ENCODE results near the gene ANGPT4. TPM values are rescaled to one million over a fixed set of nuclear protein-coding genes. Genes with fewer than 3 reads are reported as not detected.

ANGPT4 gene
- total and polyA plus RNA-seq, 12 donors: 0.05 to 0.44 (median 0.26) TPM; not detected in 8

GRCh38 chr20:845941-846893 is 69.9 kb downstream of the ANGPT4 start:
- WGBS, 2 donors: 66 to 69% methylated on average over 11 of the region's 11 CpGs
- no peak for TF ChIP-seq CTCF (IDR thresholded peaks at IDR 0.05)
- intact Hi-C loops (cut with DNase I): loop anchor here in 1 of 10 donors (5.0 kb wide), 1 partner anchor 36 kb away; no protein-coding TSS in a partner anchor
- Histone ChIP-seq H3K4me1 (peaks cover 4 to 59% (median 20%) of the 10 kb centered on the region in 9 donors), H3K27me3 (peaks cover 0 to 10% (median 0%) of the 10 kb centered on the region in 7 donors), H3K27ac (peak overlapping the region in 1 of 10 donors; percentile 78), H3K36me3 (peaks cover 0 to 3% (median 0%) of the 10 kb centered on the region in 9 donors), H3K4me3 (peak overlapping the region in 1 of 10 donors; percentile 55), H3K9me3 (no peaks in the 10 kb centered on the region)
- DNase-seq (peak in 1 of 2 donors; percentile 22), ATAC-seq (no peak)

- Histone ChIP-seq H3K4me1 (peaks cover 4 to 66% (median 20%) of the 10 kb centered on the region in 9 donors), H3K9me3 (no peaks in the 10 kb centered on the region), H3K27me3 (peaks cover 0 to 16% (median 0%) of the 10 kb centered on the region in 7 donors), H3K27ac (peak overlapping the region in 1 of 10 donors; percentile 78), H3K36me3 (peaks cover 0 to 3% (median 0%) of the 10 kb centered on the region in 9 donors), H3K4me3 (peak overlapping the region in 6 of 10 donors; percentile 22 to 55 (median 49))
- DNase-seq: peak in 1 of 2 donors; percentile 23
- WGBS, 2 donors: 62 to 71% methylated on average over 48 to 50 of the region's 50 CpGs
- ATAC-seq: no peak
- intact Hi-C loops (cut with DNase I): loop anchor here in 1 of 10 donors (5.0 kb wide), 1 partner anchor 37 kb away; no protein-coding TSS in a partner anchor
- no peak for TF ChIP-seq CTCF (IDR thresholded peaks at IDR 0.05)
Measured at GRCh38 chr20:845226-845868, 70.8 kb downstream of the ANGPT4 start.

GRCh38 chr20:844473-845225 is 71.5 kb downstream of the ANGPT4 start:
- DNase-seq (peak; percentile 88 to 95), ATAC-seq (peak; percentile 95 to 99 (median 98))
- WGBS, 2 donors: 13 to 20% methylated on average over 47 of the region's 47 CpGs
- intact Hi-C loops (cut with DNase I): loop anchor here in 1 of 10 donors (5.0 kb wide), 1 partner anchor 38 kb away; no protein-coding TSS in a partner anchor
- Histone ChIP-seq H3K9me3 (no peaks in the 10 kb centered on the region), H3K27me3 (peaks cover 0 to 16% (median 0%) of the 10 kb centered on the region in 7 donors), H3K27ac (peak overlapping the region in 1 of 10 donors; percentile 78), H3K4me1 (peaks cover 4 to 66% (median 20%) of the 10 kb centered on the region in 9 donors), H3K4me3 (peak overlapping the region in 9 of 10 donors; percentile 17 to 61 (median 49)), H3K36me3 (peaks cover 0 to 3% (median 0%) of the 10 kb centered on the region in 9 donors)
- no peak for TF ChIP-seq CTCF (IDR thresholded peaks at IDR 0.05)
